Occipital lobe (tissue), 2 donors: ENCODE data around the gene AMBRA1. TPM values are rescaled to one million over a fixed set of nuclear protein-coding genes. Genes with fewer than 3 reads are reported as not detected.

Experiments
- DNase-seq: peaks from one replicate; lab custom pipeline; 2025; lab: John Stamatoyannopoulos, UW
- total RNA-seq: library from RNA; depleted of rRNA; stranded (reverse); fragments of >200 nt; gene quantifications from one replicate; pipeline ENCODE4 v1.2.3, GENCODE V29; 2014

AMBRA1 gene, protein sequence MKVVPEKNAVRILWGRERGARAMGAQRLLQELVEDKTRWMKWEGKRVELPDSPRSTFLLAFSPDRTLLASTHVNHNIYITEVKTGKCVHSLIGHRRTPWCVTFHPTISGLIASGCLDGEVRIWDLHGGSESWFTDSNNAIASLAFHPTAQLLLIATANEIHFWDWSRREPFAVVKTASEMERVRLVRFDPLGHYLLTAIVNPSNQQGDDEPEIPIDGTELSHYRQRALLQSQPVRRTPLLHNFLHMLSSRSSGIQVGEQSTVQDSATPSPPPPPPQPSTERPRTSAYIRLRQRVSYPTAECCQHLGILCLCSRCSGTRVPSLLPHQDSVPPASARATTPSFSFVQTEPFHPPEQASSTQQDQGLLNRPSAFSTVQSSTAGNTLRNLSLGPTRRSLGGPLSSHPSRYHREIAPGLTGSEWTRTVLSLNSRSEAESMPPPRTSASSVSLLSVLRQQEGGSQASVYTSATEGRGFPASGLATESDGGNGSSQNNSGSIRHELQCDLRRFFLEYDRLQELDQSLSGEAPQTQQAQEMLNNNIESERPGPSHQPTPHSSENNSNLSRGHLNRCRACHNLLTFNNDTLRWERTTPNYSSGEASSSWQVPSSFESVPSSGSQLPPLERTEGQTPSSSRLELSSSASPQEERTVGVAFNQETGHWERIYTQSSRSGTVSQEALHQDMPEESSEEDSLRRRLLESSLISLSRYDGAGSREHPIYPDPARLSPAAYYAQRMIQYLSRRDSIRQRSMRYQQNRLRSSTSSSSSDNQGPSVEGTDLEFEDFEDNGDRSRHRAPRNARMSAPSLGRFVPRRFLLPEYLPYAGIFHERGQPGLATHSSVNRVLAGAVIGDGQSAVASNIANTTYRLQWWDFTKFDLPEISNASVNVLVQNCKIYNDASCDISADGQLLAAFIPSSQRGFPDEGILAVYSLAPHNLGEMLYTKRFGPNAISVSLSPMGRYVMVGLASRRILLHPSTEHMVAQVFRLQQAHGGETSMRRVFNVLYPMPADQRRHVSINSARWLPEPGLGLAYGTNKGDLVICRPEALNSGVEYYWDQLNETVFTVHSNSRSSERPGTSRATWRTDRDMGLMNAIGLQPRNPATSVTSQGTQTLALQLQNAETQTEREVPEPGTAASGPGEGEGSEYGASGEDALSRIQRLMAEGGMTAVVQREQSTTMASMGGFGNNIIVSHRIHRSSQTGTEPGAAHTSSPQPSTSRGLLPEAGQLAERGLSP (N-terminal part only)
- 27.1 TPM for total RNA-seq

DNA sequence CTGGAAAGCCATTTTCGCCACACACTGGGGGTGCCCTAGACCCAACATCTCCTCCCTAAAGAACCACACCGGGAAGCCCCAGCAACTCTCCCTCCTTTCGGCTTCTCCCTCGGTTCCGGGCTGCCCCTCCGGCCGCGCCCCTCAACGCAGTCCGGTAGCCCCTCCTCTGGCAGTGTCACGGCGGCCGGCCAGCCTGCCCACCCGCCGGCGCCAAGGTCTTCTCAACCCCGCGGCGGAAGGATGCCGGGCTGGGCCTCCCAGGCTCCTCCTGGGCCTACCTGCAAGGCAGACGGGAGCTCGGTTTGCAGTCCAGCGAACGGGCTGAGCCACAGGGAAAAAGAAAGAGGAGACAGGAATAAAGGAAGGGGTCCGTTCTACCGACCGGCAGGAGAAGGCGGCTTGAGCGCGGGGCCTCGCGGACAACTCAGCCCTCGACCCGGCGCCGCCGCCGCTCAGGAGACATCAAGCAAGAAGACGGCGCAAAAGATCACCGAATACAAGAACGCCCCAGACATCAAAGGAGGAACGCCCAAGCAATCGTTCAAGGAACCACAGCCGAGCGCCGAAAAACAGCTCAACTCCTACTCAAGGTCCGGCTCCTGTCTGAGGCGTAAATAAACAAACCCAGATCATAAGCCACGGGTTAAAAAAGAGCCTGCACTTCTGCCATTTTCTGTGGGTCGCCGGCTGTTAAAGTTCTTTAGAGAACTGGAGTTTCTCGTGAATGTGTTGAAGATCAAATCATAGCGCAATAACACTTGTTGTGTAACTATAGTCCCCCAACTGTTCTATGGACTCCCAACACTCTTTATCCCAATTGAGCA, at the start of gene AMBRA1:
TSS of gene AMBRA1 (minus strand) at position 474 of the 824 bp plus-strand sequence. CDS start 45,643 bp downstream, outside the sequence.
- DNase-seq: peak; percentile 86

DNA sequence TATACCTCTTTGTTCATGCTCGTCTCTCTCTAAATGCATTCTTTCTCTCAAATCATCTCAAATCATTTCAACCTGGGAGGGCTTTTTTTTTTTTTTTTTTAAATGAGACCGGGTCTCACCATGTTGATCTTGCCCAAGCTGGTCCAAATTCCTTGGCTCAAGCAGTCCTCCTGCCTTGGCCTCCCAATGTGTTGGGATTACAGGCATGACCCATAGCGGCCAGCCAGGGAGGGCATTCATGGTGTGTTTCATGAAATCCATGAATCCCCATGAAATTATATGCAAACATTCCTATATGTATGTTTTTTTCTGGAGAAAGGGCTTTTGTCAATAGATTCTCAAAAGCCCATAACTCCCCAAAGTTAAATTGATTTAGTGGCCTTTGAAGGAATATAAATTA, 49.7 kb upstream of the AMBRA1 start:
- DNase-seq: no peak

GRCh38 chr11:46642627-46643335, 49.0 kb upstream of the AMBRA1 start:
- no peak for DNase-seq

DNA sequence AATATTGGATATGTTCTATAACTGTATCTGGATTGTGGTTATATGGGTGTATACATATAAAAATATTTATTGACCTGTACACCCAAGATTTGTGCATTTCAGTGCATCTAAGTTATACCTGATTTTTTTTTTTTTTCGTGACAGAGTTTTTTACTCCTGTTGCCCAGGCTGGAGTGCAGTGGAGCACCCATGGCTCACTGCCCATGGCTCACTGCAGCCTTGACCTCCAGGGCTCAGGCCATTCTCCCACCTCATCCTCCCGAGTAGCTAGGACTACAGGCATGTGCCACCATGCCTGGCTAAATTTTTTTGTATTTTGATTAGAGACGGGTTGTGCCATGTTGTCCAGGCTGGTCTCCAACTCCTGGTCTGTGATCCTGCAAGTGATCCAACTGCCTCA, 47.8 kb upstream of the AMBRA1 start:
- DNase-seq: no peak

DNA sequence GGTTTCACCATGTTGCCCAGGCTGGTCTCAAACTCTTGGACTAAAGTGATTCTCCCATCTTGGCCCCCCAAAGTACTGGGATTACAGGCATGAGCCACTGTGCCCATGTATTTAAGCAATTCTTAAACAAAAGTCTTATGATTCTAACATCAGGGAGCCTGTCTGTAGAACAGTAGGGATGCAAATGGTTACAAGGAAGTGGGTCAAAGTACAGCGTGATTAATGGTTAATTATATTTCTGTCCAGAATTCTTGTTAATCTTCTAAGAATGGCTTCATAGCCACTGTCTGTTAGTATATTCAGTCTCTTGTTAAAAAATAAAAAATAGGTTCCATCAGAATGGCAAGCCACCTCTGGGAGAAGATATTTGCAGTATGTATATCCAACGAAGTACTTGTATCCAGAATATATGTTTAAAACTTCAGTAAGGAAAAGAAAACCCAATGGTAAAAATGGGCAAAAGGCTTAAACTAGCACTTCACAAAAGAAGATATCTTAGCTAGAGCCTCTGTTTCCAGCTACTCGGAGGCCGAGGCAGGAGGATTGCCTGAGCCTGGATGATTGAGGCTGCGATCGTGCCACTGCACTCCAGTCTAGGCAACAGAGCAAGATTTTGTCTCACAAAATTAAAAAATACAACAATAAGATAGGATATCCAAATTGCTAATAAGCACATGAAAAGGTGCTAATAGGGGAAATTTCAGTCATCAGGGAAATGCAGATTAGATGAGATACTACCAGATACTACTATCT, 46.4 kb upstream of the AMBRA1 start:
- no peak for DNase-seq

DNA sequence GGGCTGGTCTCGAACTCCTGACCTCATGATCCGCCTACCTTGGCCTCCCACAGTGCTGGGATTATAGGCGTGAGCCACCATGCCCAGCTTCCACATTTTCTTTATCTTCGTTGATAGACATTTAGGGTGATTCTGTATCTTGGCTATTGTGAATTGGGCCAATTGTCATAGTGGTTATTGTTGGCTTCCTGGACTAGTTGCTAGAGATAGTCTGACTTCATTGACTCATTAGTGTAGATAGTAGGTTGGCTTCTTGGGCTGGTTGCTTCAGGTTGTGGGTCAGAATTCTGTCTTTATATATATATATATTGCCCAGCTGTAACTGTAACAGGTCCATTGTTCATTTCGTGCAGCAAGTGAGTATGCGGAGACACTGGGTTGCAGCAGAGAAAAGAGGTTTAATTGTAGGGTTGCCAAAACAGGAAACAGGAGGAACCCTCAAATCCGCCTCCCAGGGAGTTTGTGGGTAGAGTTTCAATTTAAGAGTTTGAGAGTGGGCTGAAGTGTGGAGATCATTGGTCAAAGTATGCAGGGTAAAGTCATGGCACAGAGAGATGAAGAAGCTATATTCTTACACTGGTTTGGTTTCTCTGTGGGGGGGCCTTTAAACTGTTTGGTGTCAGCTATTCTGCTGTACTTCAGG, 45.5 kb upstream of the AMBRA1 start:
- no peak for DNase-seq

- no peak for DNase-seq
Observed at GRCh38 chr11:46637546-46637945, 43.7 kb upstream of the AMBRA1 start.

DNA sequence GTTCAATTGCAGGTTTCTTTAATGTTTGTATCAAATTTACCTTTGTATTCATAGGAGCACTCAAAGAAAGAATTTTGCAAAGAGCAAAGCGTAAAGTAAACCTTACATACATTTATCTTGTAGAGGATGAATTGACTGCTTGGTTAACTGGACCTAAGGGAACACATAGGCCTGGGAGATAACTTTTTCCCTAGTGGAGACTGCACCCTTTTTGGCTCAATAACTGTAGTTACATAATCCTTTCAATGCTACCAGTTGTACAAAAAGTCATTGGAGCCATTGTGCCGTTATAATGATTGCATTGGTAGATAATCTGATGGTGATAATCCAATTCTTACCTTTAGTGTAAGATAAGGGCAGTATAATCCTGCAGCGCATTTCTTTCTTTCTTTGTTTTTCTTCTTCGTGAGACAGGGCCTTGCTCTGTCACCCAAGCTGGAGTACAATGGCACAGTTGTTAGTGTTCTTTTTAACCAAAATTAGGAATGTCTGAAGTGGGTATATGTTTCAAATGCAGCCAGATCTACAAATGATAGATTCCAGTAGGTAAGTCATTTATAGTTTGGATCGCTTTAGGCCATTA, 41.8 kb upstream of the AMBRA1 start:
- no peak for DNase-seq

- no peak for DNase-seq
Observed at GRCh38 chr11:46633291-46634217, 39.7 kb upstream of the AMBRA1 start.

DNA sequence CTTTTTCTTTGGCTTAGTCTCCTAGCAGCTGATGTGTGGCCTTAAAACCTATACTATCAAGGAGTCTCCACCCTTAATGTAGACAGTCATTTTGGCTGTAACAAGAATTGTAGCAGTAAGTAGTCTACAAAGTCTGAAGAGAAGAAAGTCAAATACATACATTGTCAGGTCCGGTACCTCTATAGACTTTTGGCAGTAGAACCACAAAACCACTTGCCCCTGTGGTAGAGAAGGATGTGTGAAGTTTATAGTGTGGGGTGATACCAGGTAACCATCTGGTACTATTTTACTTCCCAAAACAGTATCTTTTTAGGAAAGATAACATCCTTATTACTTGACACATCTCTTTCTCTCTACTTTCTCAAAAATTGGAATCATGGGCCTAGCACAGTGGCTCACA, 38.7 kb upstream of the AMBRA1 start:
- DNase-seq: no peak

DNA sequence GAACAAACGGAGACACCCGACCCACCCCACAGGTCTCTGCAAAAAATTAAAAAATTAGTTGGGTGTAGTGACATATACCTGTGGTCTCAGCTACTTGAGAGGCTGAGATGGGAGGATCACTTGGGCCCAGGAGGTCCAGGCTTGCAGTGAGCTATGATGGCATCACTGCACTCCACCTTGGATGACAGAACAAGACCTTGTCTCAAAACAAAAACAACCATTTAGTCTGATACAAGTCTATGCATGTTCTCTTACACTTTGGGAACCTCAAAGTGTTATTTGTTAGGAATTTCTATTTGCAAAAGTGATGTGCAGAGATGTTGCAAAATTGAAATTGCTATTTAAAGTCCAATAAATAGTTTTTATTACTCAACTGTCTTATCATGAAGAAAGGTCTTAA, 37.9 kb upstream of the AMBRA1 start:
- no peak for DNase-seq

GRCh38 chr11:46630237-46630636, 36.4 kb upstream of the AMBRA1 start:
- DNase-seq: no peak

DNA sequence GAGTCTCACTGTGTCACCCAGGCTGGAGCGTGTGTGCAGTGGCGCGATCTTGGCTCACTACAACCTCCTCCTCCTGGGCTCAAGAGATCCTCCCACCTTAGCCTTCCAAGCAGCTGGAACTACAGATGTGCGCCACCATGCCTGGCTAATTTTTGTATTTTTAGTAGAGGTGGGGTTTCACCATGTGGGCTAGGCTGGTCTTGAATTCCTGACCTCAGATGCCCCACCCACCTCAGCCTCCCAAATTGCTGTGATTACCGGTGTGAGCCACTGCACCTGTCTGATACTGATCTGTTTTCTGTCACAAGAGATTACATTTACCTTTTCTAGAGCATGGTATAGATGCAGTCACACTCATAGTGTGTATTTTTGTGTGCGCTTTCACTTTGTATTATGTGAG, 35.1 kb upstream of the AMBRA1 start:
- DNase-seq: no peak

DNA sequence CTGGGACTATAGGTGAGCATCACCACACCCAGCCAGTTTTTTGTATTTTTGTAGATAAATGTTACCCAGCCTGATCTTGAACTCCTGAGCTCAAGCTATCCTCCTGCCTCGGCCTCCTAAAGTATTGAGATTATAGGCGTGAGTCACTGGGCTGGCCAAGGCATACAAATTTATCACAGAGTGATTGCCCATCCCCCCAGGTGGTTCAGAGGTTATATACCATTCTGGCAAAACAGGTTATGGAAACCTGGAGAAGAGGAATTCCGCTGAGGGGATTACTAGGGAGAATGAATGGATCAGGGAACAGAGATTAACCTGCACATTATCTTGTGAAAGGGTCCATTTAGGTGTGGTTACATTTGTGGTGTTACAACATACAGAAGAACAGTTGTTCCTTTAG, 31.6 kb upstream of the AMBRA1 start:
- no peak for DNase-seq

DNA sequence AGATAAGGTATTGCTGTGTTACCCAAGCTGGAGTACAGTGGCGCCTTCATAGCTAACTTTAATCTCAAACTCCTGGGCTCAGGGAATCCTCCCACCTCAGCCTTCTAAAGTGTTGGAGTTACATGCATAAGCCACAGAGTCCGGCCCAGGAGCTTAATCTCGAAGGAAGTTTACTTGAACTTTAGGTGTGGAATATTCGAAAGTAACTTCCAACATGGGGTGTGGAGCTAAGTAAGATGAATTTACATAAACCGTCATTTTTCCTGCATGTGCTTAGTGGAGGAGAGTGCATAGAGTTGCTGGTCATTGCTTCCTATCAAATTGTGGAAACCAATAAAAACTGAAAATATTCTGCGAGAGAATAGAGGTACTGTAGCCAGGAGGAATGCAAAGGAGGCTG, 25.0 kb upstream of the AMBRA1 start:
- no peak for DNase-seq

DNA sequence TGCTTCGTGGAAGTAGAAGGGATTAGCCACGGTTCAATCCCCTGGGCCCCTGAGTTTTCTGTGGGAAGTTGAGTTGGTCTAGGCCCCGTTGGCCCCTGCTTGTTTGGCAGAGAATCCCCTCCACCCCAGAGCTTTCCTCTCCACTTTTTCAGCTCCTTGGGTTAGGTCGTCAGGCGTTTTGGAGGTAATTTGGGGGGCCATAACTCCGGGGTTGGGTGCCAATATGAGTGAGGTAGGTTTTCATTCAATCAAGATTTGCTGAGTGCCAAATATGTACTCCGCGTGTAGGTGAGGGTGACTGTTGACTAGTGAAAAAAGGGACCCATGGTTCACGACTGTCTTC, 24.1 kb upstream of the AMBRA1 start:
- DNase-seq: no peak

DNA sequence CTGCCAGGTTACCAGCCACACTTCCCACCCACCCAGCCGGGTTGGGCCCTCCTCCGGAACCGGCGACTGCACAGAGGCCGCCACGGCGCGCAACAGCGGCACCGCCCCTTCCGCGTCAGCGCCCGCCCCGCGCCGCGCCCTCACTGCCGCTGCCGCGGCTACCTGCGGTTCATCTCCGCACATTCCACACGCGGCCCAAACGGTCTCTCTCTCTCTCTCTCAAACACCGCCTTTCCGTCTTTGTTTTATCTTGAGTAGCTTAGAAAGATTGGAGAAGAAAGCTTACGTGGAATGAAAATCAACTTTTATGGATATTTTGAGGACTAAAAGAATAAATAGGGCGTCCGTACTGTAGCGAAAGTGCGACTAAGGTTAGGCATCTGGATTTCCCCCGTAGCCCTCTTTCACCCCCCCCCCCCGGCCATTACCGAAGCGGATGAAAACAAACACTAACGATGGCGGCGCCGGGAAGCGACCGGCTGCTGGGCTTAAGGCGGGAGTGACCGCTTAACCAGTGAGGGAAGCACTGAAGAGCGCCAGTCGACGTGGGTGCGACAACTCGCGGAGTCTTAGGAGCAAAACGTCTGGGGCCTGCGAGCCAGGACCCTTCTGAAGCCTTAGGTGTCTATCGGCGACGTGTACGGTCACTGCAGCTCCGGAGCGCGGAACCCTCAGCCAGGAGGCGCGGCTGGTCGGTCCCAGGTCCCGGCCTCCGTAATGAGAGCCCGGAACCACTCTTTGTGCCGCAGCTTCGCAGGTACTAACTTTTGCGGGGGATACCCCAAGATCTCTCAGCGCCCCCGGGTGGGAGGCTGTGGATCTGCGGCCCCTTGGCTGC, 23.5 kb upstream of the AMBRA1 start, which contains the start of the genes ATG13 and HARBI1:
TSS of gene ATG13 (plus strand) at position 420 of the 838 bp plus-strand sequence. CDS start 26,739 bp downstream, outside the sequence.
TSS of gene HARBI1 (minus strand) at position 94 of the 838 bp plus-strand sequence. CDS start 990 bp downstream, outside the sequence.
- peak; percentile 80 for DNase-seq
